Subcutaneous adipose tissue (tissue), 4 donors: ENCODE data around the gene AGAP3. TPM values are rescaled to one million over a fixed set of nuclear protein-coding genes. Genes with fewer than 3 reads are reported as not detected.

Experiments used
- total RNA-seq, 4 donors: library from RNA; depleted of rRNA; stranded (reverse); fragments of >200 nt; gene quantifications; one replicate each; pipeline ENCODE4 v1.1.0, GENCODE V29; 2016
- TF ChIP-seq, protein P1 (sequence below): fragments of 450-650 bp; IDR thresholded peaks from one replicate; pipeline ENCODE4 v1.5.1; 2016; ENCODE audit warnings: low read depth, mild to moderate bottlenecking, control low read depth, antibody characterized with exemption, moderate library complexity

AGAP3 gene
- total RNA-seq, 4 donors from 2014 or later: 54.4 to 86.7 (median 62.7) TPM

DNA sequence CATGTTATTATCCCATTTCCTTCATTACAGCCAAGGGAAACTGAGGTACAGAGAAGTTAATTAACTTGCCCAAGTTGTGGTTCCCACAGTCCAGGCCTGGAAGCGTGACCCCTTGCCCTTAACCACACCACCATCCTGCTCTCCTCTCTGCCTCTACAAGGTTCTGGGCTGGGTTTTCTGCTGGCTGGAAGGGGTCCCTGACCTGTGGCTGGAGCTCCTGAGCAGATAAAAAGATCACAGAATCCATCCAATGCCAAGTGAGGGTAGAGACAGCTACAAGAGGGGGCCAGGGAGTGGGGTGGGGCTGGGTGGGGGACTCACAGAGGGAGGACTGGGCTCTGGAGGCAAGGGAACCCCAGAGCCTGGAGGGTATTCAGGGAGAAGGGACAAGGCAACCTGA, 91.0 kb downstream of the AGAP3 start:
- TF ChIP-seq, protein P1, sequence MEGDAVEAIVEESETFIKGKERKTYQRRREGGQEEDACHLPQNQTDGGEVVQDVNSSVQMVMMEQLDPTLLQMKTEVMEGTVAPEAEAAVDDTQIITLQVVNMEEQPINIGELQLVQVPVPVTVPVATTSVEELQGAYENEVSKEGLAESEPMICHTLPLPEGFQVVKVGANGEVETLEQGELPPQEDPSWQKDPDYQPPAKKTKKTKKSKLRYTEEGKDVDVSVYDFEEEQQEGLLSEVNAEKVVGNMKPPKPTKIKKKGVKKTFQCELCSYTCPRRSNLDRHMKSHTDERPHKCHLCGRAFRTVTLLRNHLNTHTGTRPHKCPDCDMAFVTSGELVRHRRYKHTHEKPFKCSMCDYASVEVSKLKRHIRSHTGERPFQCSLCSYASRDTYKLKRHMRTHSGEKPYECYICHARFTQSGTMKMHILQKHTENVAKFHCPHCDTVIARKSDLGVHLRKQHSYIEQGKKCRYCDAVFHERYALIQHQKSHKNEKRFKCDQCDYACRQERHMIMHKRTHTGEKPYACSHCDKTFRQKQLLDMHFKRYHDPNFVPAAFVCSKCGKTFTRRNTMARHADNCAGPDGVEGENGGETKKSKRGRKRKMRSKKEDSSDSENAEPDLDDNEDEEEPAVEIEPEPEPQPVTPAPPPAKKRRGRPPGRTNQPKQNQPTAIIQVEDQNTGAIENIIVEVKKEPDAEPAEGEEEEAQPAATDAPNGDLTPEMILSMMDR: no peak

DNA sequence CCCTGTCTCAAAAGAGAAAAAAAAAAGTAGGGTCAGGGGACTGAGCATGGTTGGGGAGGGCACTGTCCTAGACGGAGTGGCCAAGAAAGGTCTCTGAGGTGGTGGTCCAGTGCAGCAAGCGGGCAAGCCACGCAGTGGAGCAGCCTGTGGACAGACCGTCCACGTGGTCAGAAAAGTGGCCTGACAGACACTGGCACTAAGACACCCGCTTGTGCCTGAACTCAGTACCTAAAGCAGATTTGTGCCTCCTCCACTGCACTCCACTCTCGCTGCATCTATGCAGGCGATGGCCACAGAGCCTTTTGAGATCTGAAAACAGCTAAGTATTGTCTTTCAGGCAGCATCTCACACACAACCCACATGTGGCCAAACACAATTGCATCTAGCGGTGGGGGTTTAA, 92.0 kb downstream of the AGAP3 start:
- TF ChIP-seq, protein P1: no peak

DNA sequence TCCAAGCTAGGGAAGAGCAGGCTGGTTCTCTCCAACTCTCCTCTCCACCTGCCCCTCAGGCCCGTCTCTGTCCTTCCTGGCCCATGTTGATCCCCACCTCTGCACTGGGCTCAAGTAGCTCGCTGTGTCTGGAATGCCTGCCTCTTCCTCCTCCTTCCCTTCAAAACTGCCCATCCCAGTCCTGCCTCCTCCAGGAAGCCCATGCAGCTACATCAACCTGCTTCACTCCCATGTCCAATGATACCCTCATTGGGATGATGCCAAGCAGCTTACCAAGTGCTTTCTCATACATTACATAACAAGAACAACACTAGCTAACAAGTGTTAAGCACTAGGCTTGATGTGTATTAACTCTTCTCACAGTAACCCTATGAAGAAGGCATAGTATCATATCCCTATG, 92.6 kb downstream of the AGAP3 start:
- TF ChIP-seq, protein P1: no peak

- TF ChIP-seq, protein P1: no peak
Measured at GRCh38 chr7:151179287-151179860, 93.1 kb downstream of the AGAP3 start.

DNA sequence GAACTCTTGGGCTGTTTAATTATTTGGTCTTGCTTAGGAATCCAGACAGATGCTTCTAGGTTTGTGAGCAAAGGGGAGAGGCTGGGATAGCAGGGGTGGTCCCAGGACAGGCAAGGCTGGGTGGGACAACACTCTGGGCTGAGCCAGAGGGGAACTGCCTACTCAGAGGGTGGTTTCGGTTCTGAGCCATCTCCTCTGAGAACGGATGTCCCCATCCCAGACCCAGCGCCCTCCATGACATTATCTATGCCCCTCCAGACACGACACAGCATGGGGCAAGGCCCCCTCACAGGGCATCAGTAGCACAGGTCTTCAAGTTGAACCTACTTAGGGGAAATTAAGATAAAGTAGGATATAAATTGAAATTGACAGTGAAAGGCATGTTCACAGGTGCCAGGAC, 93.7 kb downstream of the AGAP3 start:
- TF ChIP-seq, protein P1: no peak

- TF ChIP-seq, protein P1: no peak
Measured at GRCh38 chr7:151181011-151181431, 94.7 kb downstream of the AGAP3 start.

GRCh38 chr7:151185762-151186639, 99.7 kb downstream of the AGAP3 start:
- TF ChIP-seq, protein P1: no peak
